GM12873 (cell line): Measurements from ENCODE around the gene ELFN2.

ENCODE experiments used
- TF ChIP-seq, protein P1 (sequence below): IDR thresholded peaks from 2 replicates; pipeline ENCODE4 v1.5.1; 2012; ENCODE audit warnings: low read depth, mild to moderate bottlenecking, moderate library complexity, low read length, control low read depth; ENCODE audit not compliant: insufficient read depth; ENCODE audit errors: missing control alignments

The ELFN2 gene

DNA sequence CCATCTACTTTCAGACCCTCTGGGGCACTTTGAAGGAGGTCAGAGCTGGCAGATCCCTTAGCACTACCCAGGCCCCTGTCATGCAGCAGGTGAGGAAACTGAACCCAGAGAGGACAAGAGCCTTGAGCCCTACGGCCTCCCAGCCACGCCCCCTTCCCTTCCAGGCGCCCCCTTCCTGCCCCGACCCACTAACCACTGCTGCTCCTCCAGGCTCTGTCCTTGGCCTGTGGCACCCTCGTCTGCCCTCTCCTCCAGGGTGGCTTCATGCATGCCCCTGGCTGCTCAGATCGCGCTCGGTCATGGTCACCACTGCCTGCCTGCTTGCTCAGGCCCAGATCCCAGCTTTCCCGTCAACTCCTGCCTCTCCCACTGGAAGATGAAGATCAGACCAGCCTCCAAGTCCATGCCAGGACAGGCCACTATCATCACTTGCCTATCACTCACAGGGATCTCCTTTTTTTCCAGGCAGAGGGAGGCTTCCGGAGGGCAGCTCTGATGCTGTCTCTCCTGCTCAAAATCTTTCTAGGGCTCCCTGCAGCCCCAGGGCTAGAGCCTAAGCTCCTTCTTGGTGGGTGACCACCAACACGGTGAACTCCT, 30.7 kb downstream of the ELFN2 start:
- TF ChIP-seq, protein P1, sequence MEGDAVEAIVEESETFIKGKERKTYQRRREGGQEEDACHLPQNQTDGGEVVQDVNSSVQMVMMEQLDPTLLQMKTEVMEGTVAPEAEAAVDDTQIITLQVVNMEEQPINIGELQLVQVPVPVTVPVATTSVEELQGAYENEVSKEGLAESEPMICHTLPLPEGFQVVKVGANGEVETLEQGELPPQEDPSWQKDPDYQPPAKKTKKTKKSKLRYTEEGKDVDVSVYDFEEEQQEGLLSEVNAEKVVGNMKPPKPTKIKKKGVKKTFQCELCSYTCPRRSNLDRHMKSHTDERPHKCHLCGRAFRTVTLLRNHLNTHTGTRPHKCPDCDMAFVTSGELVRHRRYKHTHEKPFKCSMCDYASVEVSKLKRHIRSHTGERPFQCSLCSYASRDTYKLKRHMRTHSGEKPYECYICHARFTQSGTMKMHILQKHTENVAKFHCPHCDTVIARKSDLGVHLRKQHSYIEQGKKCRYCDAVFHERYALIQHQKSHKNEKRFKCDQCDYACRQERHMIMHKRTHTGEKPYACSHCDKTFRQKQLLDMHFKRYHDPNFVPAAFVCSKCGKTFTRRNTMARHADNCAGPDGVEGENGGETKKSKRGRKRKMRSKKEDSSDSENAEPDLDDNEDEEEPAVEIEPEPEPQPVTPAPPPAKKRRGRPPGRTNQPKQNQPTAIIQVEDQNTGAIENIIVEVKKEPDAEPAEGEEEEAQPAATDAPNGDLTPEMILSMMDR: no peak

DNA sequence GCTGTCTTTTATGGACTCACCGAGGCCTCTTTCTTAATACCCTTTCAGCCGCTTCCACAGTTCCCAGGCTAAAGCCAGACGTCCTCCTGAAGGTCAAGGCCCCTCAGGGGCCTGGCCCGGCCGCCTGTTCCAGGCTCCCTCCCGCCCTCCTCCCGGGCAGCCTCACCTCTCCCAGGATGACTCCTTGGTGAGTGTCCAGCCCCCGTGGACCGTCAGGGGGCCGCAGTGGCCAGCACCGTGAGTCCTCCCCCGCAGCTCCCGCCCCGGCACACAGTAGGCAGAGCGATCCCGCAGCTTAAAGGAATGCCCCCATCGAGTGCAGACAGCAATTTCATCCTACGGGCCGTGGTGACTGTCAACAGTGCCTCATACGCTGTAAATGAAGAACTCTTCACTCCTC, 32.9 kb downstream of the ELFN2 start:
- TF ChIP-seq, protein P1: no peak

DNA sequence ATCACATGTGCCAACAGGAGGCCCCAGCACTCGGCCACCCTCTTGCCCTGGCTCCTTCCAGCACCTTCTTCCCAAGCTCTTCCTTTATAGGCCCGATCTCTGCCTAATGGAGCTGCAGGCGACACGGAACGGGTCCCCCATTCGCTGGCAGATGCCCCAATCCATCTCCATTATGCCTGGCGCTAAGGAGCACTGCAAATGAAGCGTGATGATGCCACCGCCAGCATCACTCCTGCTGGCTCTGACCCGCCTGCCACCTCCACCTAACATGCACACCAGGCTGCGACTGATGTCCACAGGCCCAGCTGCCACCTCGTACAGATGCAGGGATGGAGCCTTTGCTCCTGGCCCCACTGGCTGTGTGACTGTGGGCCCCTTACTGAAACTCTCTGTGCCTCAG, 33.5 kb downstream of the ELFN2 start:
- TF ChIP-seq, protein P1: no peak

DNA sequence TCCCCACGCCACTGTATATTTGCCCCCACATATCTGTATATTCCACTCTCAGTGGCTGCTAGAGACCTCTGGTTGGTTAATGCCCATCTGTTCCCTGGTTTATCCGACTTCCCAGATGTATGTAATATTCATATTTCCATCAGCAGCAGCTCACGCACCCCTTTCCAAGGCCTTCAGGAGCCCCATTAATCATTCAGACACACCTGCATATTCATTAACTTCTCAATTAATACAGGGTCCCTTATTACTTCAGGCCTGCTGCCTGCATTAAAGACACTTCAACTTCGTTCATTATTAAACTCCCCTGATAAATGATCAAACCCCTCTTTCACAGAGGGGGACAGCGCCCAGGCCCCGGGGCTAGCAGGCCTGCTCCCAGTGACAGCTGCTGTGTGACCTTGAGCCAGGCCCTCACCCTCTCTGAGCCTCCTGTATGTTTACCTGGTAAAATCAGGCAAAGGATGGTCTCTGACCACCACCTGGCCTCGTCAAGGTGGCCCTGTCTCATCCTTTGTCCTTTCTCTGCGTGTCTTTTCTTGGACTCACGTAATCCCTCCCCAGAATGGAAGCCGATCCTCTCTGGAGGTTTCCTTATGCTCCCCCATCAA, 34.5 kb downstream of the ELFN2 start:
- TF ChIP-seq, protein P1: no peak

DNA sequence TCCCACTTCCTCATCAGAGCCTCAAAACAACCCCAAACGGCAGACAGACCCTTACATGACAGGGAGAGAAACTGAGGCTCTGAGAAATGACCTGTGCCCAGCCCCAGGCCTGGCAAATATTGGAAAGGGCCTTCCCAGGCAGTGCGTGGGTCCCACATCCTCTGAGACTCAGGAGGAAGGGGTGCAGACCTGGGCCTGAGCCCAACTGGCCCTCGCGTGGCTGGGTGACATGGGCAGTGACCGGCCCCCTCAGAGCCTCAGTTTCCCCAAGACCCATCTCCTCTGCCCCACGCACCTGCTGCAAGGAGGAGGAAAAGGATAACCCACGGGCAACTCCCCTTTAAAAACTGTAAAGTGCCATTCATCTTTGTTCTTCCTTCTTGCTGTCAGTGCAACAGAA, 35.6 kb downstream of the ELFN2 start:
- TF ChIP-seq, protein P1: no peak

DNA sequence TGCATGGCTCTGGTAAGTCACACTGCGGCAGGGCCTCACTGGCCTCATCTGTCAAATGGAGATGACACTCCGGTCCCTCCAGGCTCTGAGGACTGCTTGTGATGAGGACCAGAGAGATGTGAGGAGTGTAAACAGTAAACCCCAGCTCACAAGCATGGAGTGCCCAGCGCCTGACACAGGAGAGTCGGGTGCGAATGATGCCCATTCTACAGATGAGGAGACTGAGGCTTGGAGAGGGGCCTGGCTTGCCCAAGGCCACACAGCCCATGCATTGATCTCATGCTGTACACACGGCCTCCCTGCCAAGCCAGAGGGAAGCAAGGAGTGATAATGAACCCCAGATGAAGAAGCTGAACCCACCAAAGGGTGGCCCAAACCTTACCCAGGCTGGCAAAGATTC, 37.2 kb downstream of the ELFN2 start:
- TF ChIP-seq, protein P1: no peak

DNA sequence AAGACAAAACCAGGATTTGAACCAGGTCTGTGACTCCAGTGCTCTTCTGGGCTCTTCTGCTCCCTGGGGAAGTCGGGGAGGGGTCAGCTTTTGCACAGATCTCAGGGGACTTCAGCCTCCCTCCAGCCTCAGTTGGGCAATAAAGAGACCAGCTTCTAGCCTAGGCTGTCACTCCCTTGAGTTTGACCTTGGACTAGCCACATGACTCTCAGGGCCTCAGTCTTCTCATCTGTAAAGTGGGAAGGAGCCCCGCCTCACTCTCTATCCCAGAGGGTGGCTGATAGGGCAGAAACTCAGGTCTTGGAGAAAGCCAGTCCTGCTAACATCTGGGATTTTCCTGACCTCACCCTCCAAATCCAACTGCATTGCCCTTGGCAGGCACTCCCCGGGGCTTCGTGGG, 38.7 kb downstream of the ELFN2 start:
- TF ChIP-seq, protein P1: no peak

DNA sequence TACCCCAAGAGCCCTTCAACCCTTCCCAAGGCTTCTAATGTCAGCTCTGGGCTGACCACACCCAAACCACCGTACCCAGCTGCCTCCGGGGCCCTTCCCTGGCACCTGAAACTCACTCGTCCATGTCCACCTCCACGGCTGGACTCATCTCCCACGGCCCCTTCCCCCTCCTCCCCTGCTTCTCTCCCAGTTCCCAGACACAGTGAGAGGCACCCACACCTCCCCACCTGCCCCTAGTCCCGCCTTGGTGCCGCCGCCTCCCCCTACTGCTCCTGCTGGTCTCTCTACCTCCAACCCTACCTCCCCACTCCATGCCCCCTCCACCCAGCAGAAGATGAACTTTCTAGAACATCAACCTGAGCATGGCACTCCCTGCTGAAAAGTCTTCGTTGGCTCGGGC, 39.5 kb downstream of the ELFN2 start:
- TF ChIP-seq, protein P1: no peak
